ENCODE data around the gene PRM1. TPM values are rescaled to one million over a fixed set of nuclear protein-coding genes. Genes with fewer than 3 reads are reported as not detected.

PRM1 gene
- total and polyA plus RNA-seq, 8 donors, result not detected

DNA sequence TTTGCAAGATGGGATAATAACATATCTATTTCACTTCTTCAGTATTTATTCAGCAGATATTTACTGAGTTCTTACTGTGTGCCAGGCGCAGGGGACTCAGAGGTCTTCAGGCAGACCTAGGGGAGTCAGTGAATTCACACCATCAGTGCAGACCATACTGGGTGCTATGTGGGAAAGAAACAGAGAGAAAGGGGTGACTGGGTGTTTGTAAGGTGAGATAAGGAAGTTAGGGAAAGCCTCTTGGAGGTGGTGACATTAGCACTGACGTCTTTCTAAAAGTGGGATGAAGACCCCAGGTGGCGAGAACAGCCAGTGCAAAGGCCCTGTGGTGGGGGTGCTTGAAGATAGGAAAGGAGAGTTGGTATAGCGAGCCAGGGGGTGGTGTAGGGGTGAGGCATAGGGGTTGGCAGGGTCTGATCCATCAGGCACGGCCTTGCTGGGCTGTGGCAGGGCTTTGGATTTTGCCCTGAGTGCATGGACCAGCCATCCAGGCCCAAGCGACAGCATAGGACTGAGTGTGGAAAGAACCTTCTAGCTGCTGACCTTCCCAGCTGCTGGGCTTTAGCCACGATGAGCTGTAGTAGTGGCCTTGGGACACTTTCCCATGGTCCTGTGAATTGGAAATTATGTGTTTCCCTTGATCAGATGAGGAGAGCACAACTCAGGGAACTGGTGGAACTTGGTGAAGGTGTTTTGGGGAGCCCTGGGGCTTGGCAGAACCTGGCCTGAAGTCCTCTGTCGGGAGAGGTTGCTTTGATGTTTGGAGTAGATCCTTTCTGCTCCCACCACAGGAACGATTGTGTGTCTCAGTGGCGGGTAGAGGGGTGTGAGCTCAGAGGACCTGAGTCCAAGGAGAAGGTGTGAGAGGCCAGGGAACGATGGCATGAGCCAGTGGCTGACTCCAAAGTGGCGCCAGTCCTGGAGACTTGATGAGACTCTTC is 21.2 kb downstream of the PRM1 start:
- no peak for FAIRE-seq
- no peak for DNase-seq
- H3K4me3 ChIP-seq, result no peak overlapping the region
- H3K9me3 ChIP-seq, result no peaks in the 10 kb centered on the region
- no peak for ATAC-seq
- no peaks in the 10 kb centered on the region for H3K27me3 ChIP-seq
- WGBS, 2 donors, result 77 to 80% methylated on average over 12 of the region's 12 CpGs
- H3K27ac ChIP-seq, result peak overlapping the region in 2 of 4 donors; percentile 46
- TF ChIP-seq, protein P1, sequence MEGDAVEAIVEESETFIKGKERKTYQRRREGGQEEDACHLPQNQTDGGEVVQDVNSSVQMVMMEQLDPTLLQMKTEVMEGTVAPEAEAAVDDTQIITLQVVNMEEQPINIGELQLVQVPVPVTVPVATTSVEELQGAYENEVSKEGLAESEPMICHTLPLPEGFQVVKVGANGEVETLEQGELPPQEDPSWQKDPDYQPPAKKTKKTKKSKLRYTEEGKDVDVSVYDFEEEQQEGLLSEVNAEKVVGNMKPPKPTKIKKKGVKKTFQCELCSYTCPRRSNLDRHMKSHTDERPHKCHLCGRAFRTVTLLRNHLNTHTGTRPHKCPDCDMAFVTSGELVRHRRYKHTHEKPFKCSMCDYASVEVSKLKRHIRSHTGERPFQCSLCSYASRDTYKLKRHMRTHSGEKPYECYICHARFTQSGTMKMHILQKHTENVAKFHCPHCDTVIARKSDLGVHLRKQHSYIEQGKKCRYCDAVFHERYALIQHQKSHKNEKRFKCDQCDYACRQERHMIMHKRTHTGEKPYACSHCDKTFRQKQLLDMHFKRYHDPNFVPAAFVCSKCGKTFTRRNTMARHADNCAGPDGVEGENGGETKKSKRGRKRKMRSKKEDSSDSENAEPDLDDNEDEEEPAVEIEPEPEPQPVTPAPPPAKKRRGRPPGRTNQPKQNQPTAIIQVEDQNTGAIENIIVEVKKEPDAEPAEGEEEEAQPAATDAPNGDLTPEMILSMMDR (IDR thresholded peaks at IDR 0.05), result no peak
- H3K4me1 ChIP-seq, result peaks cover 3 to 17% (median 11%) of the 10 kb centered on the region in 3 donors
- intact Hi-C loops (cut with DNase I), result loop anchor here in 1 of 3 donors (5.0 kb wide), 1 partner anchor 288 kb away; no protein-coding TSS in a partner anchor
- no peaks in the 10 kb centered on the region for H3K36me3 ChIP-seq

DNA sequence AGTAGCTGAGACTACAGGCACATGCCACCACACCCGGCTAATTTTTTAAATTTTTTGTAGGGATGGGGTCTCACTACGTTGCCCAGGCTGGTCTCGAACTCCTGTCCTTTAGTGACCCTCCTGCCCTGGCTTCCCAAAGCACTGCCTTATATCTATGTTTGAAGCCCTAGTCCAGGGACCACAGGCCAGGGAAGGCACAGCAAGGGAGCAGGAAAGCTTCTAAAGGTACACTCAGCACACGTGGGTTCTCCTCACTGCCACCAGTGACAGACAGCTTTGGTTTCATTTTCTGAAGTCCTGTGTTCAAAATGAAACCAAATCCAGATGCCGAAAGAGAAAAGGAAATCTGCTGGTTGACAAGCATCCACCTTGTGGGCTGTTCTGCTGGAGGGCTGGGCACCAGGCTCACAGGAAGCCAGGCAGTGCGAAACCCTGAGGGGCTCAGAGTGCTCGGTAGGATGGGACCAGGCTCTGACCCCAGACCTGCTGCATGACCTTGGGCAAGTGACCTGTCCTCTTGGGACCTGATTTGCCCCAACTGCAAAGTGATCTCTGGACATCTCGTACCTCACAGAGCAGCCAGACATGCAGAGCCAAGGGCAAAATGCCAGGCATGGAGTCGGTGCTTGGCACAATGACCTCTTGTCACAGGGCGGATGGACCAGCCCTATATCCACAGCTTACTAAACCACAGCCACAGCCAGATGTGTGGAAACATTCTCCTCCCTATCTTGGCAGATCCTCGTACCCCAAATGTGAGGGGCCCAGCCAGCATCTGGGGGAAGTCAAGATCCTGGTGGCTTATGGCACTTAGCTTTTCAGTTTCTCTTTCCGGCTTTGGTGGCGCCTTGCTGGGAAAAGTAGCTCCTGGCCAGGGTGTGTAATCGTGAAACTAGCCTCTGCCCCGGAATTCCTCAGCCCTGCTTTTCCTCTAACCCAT is 22.3 kb downstream of the PRM1 start:
- ATAC-seq (no peak), DNase-seq (peak in 5 of 6 donors; percentile 43 to 81 (median 66)), FAIRE-seq (no peak)
- WGBS, 2 donors, result 29 to 34% methylated on average over 15 of the region's 15 CpGs
- H3K27me3 ChIP-seq, result no peaks in the 10 kb centered on the region
- H3K36me3 ChIP-seq, result no peaks in the 10 kb centered on the region
- intact Hi-C loops (cut with DNase I), result loop anchor here in 1 of 3 donors (5.0 kb wide), 1 partner anchor 287 kb away; no protein-coding TSS in a partner anchor
- peak overlapping the region in 2 of 4 donors; percentile 46 for H3K27ac ChIP-seq
- no peak overlapping the region for H3K4me3 ChIP-seq
- peaks cover 3 to 17% (median 11%) of the 10 kb centered on the region in 3 donors for H3K4me1 ChIP-seq
- no peaks in the 10 kb centered on the region for H3K9me3 ChIP-seq
- TF ChIP-seq, protein P1 (IDR thresholded peaks at IDR 0.05), result no peak

DNA sequence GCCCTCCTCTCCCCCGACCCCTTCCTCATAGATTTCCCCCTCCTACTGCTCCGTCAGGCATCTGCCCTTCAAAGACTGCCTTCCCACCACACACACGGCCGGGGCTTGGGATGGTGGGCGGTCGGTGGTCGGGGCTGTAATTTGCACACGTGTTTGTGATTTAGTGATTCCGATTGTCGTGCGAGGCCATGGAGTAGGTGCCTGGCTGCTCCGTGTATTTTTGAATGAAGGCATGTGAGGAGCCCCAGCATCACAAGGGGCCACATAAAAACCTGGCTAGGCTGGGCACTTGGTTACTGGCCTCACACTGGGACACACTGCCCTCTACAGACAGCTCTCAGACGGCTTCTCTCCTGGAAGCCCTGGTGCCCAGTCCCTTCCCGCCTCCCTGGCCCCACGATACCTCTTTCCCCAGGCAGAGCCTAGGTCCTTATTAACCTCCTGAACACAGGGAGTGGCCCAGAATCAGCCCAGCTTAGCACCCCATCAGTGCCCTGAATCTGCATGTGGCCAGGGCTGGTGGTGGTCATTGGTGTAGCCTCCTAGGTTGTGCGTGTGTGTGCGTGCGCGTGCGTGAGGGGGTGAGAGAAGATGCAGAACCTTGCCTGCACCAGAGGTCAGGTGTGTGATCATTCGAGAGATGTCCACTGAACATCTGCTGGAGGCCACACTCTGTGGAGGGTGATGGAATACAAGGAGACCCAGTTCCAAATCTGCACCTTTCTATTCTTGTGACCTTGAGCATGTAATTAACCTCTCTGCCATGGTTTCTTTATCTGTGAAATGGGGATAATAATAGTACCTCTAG is 23.8 kb downstream of the PRM1 start:
- Histone ChIP-seq H3K27ac (peak overlapping the region; percentile 82 to 97 (median 90)), H3K36me3 (no peaks in the 10 kb centered on the region), H3K9me3 (no peaks in the 10 kb centered on the region), H3K4me1 (peaks cover 3 to 17% (median 11%) of the 10 kb centered on the region in 3 donors), H3K27me3 (no peaks in the 10 kb centered on the region), H3K4me3 (peak overlapping the region; percentile 59 to 83 (median 72))
- TF ChIP-seq, protein P1 (IDR thresholded peaks at IDR 0.05), result peak in 3 of 4 donors; percentile 49 to 56 (median 51)
- 14 to 16% methylated on average over 21 of the region's 21 CpGs for WGBS, 2 donors
- FAIRE-seq (no peak), ATAC-seq (peak; percentile 61 to 85 (median 73)), DNase-seq (peak; percentile 69 to 82 (median 74))
- intact Hi-C loops (cut with DNase I), result loop anchor here in 1 of 3 donors (5.0 kb wide), 1 partner anchor 285 kb away; no protein-coding TSS in a partner anchor

DNA sequence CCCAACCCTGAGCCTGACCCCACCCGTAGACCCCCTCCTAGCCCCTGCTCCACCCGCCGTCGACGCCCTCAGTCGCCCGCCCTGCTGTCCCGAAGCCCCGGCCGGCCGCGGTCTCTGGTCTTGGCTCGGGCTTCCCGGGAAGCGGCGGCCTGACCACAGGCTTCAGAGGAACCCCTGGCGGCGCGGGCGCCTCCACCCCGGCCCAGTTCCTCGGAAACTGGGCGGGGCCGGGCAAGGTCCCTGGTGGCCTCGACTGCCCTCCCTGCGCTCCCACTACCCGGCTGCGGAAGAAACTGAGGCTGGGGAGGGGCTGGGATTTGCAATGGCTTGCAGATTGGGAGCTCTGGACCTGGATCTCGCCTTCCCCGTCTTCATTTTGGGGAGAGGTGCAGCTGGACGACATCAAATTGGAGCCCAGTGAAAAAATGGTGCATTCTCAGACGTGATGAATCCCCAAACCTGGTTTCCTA is 24.4 kb downstream of the PRM1 start:
- no peaks in the 10 kb centered on the region for H3K9me3 ChIP-seq
- ATAC-seq (peak; percentile 42 to 61 (median 56)), FAIRE-seq (no peak), DNase-seq (peak in 5 of 6 donors; percentile 45 to 81 (median 57))
- TF ChIP-seq, protein P1 (IDR thresholded peaks at IDR 0.05), result no peak
- 0 to 1% methylated on average over 28 to 32 of the region's 32 CpGs for WGBS, 2 donors
- peaks cover 3 to 17% (median 11%) of the 10 kb centered on the region in 3 donors for H3K4me1 ChIP-seq
- peak overlapping the region; percentile 59 to 83 (median 72) for H3K4me3 ChIP-seq
- intact Hi-C loops (cut with DNase I), result loop anchor here in 1 of 3 donors (5.0 kb wide), 1 partner anchor 284 kb away; no protein-coding TSS in a partner anchor
- H3K36me3 ChIP-seq, result no peaks in the 10 kb centered on the region
- no peaks in the 10 kb centered on the region for H3K27me3 ChIP-seq
- H3K27ac ChIP-seq, result peak overlapping the region; percentile 82 to 97 (median 90)

Data from pancreas (tissue), 10 donors.